HEK293 (cell line): ENCODE results near the gene ZRANB1.

Experiments
- GLIS2 ChIP-seq: fragments of 450-650 bp; formaldehyde crosslinking; IDR thresholded peaks from 2 replicates; pipeline ENCODE4 v1.5.1; 2016; ENCODE audit warnings: missing biosample characterization, missing genetic modification characterization
- MEIS1 ChIP-seq: sonication (generic); formaldehyde crosslinking; IDR thresholded peaks from 2 replicates; pipeline ENCODE4 v1.8.1; 2022; ENCODE audit warnings: missing genetic modification reagents, mild to moderate bottlenecking, borderline replicate concordance
- ZFHX2 ChIP-seq: fragments of 450-650 bp; formaldehyde crosslinking; conservative IDR thresholded peaks from 2 replicates; pipeline ENCODE4 v1.5.1; 2016; ENCODE audit warnings: missing biosample characterization, missing genetic modification characterization
- ZFP3 ChIP-seq: fragments of 450-650 bp; formaldehyde crosslinking; IDR thresholded peaks from 2 replicates; pipeline ENCODE4 v1.5.1; 2016; ENCODE audit warnings: low read depth, missing biosample characterization, missing genetic modification characterization
- ZNF423 ChIP-seq: fragments of 450-650 bp; formaldehyde crosslinking; IDR thresholded peaks from 2 replicates; pipeline ENCODE4 v1.5.1; 2016; ENCODE audit warnings: missing biosample characterization, missing genetic modification characterization
- ZNF600 ChIP-seq: fragments of 450-650 bp; formaldehyde crosslinking; IDR thresholded peaks from 2 replicates; pipeline ENCODE4 v1.5.1; 2016; ENCODE audit warnings: missing biosample characterization, missing genetic modification characterization
- ZNF707 ChIP-seq: fragments of 450-650 bp; formaldehyde crosslinking; IDR thresholded peaks from 2 replicates; pipeline ENCODE4 v1.5.1; 2016; ENCODE audit warnings: missing biosample characterization, missing genetic modification characterization
- ZNF76 ChIP-seq: fragments of 450-650 bp; formaldehyde crosslinking; IDR thresholded peaks from 2 replicates; pipeline ENCODE4; 2016; ENCODE audit warnings: low read depth, missing biosample characterization, missing genetic modification characterization, borderline replicate concordance
- TF ChIP-seq, protein P1 (sequence below): fragments of 450-650 bp; formaldehyde crosslinking; IDR thresholded peaks from 2 replicates; pipeline ENCODE4 v1.5.1; 2017; ENCODE audit warnings: missing biosample characterization, missing genetic modification characterization
- TF ChIP-seq, protein P2 (sequence below): fragments of 450-650 bp; formaldehyde crosslinking; IDR thresholded peaks from 2 replicates; pipeline ENCODE4 v1.5.1; 2016; ENCODE audit warnings: missing biosample characterization, missing genetic modification characterization
- TF ChIP-seq, protein P3 (sequence below): sonication (generic); formaldehyde crosslinking; IDR thresholded peaks from 2 replicates; pipeline ENCODE4 v1.8.1; 2022; ENCODE audit warnings: mild to moderate bottlenecking, moderate library complexity, missing genetic modification reagents
- TF ChIP-seq, protein P4 (sequence below): fragments of 450-650 bp; formaldehyde crosslinking; IDR thresholded peaks from 2 replicates; pipeline ENCODE4 v1.5.1; 2016; ENCODE audit warnings: missing biosample characterization, missing genetic modification characterization
- TF ChIP-seq, protein P5 (sequence below): fragments of 450-650 bp; formaldehyde crosslinking; IDR thresholded peaks from 2 replicates; pipeline ENCODE4 v1.5.1; 2016; ENCODE audit warnings: missing biosample characterization, missing genetic modification characterization

DNA sequence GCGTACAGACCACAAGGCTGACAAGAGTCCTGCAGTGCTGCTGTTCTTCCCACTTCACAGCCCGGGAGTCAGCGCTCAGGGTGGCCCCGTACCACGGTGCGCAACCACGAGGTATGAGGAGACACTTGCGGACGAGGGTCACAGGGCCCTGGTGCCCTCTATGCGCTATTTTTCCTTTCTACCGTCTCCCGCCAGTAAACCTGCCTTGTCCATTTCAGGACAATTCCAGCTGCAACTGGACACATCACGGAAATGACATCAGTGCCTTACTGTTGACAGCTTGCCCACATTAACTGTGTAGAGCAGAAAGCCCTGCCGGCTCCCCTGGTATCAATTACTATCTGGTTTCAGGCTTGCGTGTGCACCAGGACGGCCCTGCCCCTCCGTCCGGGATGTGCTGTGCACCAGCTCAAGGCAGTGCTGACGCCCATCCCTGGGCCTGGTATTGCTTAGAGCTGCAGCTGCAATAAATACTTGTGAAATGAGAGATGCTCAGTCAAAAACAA lies 65.1 kb downstream of the ZRANB1 start:
- no peak for TF ChIP-seq MEIS1 (CRISPR knock-in tag)
- TF ChIP-seq, protein P1, sequence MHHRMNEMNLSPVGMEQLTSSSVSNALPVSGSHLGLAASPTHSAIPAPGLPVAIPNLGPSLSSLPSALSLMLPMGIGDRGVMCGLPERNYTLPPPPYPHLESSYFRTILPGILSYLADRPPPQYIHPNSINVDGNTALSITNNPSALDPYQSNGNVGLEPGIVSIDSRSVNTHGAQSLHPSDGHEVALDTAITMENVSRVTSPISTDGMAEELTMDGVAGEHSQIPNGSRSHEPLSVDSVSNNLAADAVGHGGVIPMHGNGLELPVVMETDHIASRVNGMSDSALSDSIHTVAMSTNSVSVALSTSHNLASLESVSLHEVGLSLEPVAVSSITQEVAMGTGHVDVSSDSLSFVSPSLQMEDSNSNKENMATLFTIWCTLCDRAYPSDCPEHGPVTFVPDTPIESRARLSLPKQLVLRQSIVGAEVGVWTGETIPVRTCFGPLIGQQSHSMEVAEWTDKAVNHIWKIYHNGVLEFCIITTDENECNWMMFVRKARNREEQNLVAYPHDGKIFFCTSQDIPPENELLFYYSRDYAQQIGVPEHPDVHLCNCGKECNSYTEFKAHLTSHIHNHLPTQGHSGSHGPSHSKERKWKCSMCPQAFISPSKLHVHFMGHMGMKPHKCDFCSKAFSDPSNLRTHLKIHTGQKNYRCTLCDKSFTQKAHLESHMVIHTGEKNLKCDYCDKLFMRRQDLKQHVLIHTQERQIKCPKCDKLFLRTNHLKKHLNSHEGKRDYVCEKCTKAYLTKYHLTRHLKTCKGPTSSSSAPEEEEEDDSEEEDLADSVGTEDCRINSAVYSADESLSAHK (tag by site-specific recombination) = no peak
- TF ChIP-seq, protein P2, sequence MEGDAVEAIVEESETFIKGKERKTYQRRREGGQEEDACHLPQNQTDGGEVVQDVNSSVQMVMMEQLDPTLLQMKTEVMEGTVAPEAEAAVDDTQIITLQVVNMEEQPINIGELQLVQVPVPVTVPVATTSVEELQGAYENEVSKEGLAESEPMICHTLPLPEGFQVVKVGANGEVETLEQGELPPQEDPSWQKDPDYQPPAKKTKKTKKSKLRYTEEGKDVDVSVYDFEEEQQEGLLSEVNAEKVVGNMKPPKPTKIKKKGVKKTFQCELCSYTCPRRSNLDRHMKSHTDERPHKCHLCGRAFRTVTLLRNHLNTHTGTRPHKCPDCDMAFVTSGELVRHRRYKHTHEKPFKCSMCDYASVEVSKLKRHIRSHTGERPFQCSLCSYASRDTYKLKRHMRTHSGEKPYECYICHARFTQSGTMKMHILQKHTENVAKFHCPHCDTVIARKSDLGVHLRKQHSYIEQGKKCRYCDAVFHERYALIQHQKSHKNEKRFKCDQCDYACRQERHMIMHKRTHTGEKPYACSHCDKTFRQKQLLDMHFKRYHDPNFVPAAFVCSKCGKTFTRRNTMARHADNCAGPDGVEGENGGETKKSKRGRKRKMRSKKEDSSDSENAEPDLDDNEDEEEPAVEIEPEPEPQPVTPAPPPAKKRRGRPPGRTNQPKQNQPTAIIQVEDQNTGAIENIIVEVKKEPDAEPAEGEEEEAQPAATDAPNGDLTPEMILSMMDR (tag by site-specific recombination) = no peak
- no peak for TF ChIP-seq ZFP3 (tag by site-specific recombination)
- TF ChIP-seq, protein P3, sequence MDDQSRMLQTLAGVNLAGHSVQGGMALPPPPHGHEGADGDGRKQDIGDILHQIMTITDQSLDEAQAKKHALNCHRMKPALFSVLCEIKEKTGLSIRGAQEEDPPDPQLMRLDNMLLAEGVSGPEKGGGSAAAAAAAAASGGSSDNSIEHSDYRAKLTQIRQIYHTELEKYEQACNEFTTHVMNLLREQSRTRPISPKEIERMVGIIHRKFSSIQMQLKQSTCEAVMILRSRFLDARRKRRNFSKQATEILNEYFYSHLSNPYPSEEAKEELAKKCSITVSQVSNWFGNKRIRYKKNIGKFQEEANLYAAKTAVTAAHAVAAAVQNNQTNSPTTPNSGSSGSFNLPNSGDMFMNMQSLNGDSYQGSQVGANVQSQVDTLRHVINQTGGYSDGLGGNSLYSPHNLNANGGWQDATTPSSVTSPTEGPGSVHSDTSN = no peak
- no peak for TF ChIP-seq ZNF600 (tag by site-specific recombination)
- TF ChIP-seq ZNF423 (tag by site-specific recombination) = no peak
- TF ChIP-seq GLIS2 (tag by site-specific recombination) = no peak
- TF ChIP-seq, protein P4, sequence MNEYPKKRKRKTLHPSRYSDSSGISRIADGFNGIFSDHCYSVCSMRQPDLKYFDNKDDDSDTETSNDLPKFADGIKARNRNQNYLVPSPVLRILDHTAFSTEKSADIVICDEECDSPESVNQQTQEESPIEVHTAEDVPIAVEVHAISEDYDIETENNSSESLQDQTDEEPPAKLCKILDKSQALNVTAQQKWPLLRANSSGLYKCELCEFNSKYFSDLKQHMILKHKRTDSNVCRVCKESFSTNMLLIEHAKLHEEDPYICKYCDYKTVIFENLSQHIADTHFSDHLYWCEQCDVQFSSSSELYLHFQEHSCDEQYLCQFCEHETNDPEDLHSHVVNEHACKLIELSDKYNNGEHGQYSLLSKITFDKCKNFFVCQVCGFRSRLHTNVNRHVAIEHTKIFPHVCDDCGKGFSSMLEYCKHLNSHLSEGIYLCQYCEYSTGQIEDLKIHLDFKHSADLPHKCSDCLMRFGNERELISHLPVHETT (tag by site-specific recombination) = no peak
- no peak for TF ChIP-seq ZNF707 (tag by site-specific recombination)
- TF ChIP-seq ZFHX2 (tag by site-specific recombination) = no peak
- TF ChIP-seq, protein P5, sequence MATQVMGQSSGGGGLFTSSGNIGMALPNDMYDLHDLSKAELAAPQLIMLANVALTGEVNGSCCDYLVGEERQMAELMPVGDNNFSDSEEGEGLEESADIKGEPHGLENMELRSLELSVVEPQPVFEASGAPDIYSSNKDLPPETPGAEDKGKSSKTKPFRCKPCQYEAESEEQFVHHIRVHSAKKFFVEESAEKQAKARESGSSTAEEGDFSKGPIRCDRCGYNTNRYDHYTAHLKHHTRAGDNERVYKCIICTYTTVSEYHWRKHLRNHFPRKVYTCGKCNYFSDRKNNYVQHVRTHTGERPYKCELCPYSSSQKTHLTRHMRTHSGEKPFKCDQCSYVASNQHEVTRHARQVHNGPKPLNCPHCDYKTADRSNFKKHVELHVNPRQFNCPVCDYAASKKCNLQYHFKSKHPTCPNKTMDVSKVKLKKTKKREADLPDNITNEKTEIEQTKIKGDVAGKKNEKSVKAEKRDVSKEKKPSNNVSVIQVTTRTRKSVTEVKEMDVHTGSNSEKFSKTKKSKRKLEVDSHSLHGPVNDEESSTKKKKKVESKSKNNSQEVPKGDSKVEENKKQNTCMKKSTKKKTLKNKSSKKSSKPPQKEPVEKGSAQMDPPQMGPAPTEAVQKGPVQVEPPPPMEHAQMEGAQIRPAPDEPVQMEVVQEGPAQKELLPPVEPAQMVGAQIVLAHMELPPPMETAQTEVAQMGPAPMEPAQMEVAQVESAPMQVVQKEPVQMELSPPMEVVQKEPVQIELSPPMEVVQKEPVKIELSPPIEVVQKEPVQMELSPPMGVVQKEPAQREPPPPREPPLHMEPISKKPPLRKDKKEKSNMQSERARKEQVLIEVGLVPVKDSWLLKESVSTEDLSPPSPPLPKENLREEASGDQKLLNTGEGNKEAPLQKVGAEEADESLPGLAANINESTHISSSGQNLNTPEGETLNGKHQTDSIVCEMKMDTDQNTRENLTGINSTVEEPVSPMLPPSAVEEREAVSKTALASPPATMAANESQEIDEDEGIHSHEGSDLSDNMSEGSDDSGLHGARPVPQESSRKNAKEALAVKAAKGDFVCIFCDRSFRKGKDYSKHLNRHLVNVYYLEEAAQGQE (tag by site-specific recombination) = no peak
- TF ChIP-seq ZNF76 (tag by site-specific recombination) = no peak
